Breast epithelium (tissue), 4 donors: Measurements from ENCODE around the gene MGAT2. TPM values are rescaled to one million over a fixed set of nuclear protein-coding genes. Genes with fewer than 3 reads are reported as not detected.
"Not testable (repeated sequence)": the region's sequence is repeated elsewhere in the genome, so short reads cannot be mapped to it uniquely, and the experiment has no call there.

ENCODE experiments used
- DNase-seq, 2 donors: peaks; one replicate each; pipeline ENCODE4 v3.0.0-alpha.2; 2019; ENCODE audit warnings: low spot score in 2 of 2
- H3K27ac ChIP-seq, 2 donors: fragments of 200-600 bp; sonication (generic) in 1 of 2; one replicate each; pipeline ENCODE4 v1.5.1; 2016 to 2019; ENCODE audit warnings: mild to moderate bottlenecking in 1 of 2
- H3K27me3 ChIP-seq, 2 donors: fragments of 200-600 bp; sonication (generic) in 1 of 2; one replicate each; pipeline versions ENCODE4 v1.5.1 to v1.6.0; 2017 to 2019; ENCODE audit warnings: control low read depth in 1 of 2, mild to moderate bottlenecking in 1 of 2
- H3K36me3 ChIP-seq: fragments of 200-600 bp; one replicate; pipeline ENCODE4 v1.5.1; 2019
- H3K4me1 ChIP-seq, 2 donors: fragments of 200-600 bp; sonication (generic); one replicate each; pipeline ENCODE4 v1.5.1; 2016 to 2019; ENCODE audit warnings: control low read depth in 1 of 2
- H3K4me3 ChIP-seq, 3 donors: fragments of 200-600 bp; sonication (generic); 1 replicate in 2 of 3; 2 replicates in 1 of 3; pipeline ENCODE4 v1.5.1; 2016 to 2019; ENCODE audit warnings: mild to moderate bottlenecking in 3 of 3, moderate library complexity in 2 of 3
- H3K9me3 ChIP-seq, 2 donors: fragments of 200-600 bp; sonication (generic) in 1 of 2; one replicate each; pipeline ENCODE4 v1.5.1; 2016 to 2019; ENCODE audit warnings: control low read depth in 1 of 2
- POLR2A ChIP-seq: fragments of 450-650 bp; IDR thresholded peaks from one replicate; pipeline ENCODE4 v1.6.1; 2016; ENCODE audit warnings: antibody characterized with exemption, mild to moderate bottlenecking, moderate library complexity
- POLR2AphosphoS5 ChIP-seq, 3 donors: sonication (generic); formaldehyde crosslinking; IDR thresholded peaks; one replicate each; pipeline ENCODE4 v1.6.1; 2017; ENCODE audit warnings: antibody characterized with exemption in 3 of 3
- intact Hi-C: fragments of 100-400 bp; cut with DNase I; formaldehyde crosslinking; loops from one replicate; pipeline ENCODE4 v1.15.1; 2023; ENCODE audit warnings: low total_unique reads
- total RNA-seq, 3 donors: library from RNA; depleted of rRNA; stranded (reverse); fragments of >200 nt; gene quantifications; one replicate each; pipeline ENCODE4 v1.1.0, GENCODE V29; 2016
- TF ChIP-seq, protein P1 (sequence below), 3 donors: fragments of 450-650 bp; IDR thresholded peaks; one replicate each; pipeline ENCODE4 v1.5.1; 2016 to 2017; ENCODE audit warnings: antibody characterized with exemption in 3 of 3, mild to moderate bottlenecking in 3 of 3, moderate library complexity in 3 of 3

Gene MGAT2
- total RNA-seq, 3 donors from 2014 or later: 21.6 to 24.9 (median 22.1) TPM

DNA sequence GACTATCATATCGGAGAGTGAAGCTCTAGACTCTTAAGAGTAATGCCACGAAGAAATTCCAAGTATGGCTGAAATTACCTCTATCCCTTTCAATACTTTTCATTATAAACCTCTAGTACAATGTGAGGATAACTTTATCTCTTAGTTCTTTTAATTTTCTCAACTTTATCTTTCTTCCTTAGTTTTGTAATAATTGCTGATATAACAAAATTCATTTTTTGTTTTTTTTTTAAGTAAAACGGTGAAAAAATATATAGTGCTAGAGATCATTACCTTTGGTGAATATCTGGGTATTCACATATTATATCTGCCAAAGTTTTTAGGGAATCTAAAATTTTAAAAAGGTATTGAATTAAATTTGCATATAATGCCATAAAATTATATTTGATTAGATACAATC lies 33.9 kb downstream of the MGAT2 start:
- TF ChIP-seq POLR2AphosphoS5 (IDR thresholded peaks at IDR 0.05): no peak
- no peak for TF ChIP-seq POLR2A
- TF ChIP-seq, protein P1, sequence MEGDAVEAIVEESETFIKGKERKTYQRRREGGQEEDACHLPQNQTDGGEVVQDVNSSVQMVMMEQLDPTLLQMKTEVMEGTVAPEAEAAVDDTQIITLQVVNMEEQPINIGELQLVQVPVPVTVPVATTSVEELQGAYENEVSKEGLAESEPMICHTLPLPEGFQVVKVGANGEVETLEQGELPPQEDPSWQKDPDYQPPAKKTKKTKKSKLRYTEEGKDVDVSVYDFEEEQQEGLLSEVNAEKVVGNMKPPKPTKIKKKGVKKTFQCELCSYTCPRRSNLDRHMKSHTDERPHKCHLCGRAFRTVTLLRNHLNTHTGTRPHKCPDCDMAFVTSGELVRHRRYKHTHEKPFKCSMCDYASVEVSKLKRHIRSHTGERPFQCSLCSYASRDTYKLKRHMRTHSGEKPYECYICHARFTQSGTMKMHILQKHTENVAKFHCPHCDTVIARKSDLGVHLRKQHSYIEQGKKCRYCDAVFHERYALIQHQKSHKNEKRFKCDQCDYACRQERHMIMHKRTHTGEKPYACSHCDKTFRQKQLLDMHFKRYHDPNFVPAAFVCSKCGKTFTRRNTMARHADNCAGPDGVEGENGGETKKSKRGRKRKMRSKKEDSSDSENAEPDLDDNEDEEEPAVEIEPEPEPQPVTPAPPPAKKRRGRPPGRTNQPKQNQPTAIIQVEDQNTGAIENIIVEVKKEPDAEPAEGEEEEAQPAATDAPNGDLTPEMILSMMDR (IDR thresholded peaks at IDR 0.05): no peak
- intact Hi-C loops: no loop called here
- Histone ChIP-seq H3K9me3 (no peaks in the 10 kb centered on the region), H3K4me3 (no peak overlapping the region), H3K27ac (no peak overlapping the region), H3K36me3 (no peaks in the 10 kb centered on the region), H3K4me1 (no peaks in the 10 kb centered on the region), H3K27me3 (no peaks in the 10 kb centered on the region)
- DNase-seq: no peak

DNA sequence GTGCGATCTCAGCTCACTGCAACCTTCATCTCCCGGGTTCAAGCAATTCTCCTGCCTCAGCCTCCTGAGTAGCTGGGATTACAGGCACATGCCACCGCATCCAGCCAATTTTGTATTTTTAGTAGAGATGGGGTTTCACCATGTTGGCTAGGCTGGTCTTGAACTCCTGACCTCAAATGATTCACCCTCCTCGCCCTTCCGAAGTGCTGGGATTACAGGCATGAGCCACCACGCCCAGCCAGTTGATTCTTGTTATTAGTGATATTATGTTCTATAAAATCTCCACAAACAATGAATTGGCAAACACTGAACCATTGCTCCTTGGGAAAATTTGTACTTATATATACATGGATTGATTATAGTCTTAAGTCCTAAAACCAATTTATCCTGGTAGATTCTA lies 36.9 kb downstream of the MGAT2 start:
- DNase-seq, H3K27me3 ChIP-seq, H3K9me3 ChIP-seq, intact Hi-C loops, H3K4me1 ChIP-seq, H3K27ac ChIP-seq, H3K4me3 ChIP-seq, H3K36me3 ChIP-seq: not testable (repeated sequence)

DNA sequence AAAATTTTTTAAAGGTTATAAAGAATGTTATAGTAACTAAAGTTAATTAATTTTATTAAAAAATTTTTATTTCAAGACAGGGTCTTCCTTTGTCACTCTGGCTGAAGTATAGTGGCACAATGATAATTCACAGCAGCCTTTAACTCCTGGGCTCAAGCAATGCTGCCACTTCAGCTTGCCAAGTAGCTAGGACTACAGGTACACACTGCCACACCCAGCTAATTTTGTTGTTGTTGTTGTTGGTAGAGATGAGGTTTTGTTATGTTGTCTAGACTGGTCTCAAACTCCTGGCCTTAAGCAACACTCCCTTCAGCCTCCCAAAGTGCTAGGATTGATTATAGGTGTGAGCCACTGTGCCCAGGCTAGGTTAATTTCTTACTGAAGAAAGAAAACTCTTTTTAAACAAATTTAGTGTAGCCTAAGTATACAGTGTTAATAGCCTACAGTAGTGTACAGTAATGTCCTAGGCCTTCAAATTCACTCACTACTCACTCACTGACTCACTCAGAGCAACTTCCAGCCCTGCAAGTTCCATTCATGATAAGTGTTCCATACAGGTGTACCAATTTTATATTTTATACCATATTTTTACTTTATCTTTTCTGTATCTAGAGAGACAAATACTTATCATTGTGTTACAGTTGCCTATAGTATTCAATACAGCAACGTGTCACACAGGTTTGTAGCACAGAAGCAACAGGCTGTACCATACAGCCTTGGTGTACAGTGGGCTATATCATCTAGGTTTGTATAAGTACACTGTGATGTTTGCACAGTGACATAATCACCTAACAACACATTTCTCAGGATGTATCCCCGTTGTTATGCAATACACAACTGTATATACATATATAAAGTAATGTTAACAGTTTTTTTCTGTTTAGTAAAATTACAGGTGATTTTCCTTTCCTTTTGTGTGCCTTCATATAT lies 39.2 kb downstream of the MGAT2 start:
- TF ChIP-seq POLR2AphosphoS5 (IDR thresholded peaks at IDR 0.05): no peak
- TF ChIP-seq POLR2A: no peak
- TF ChIP-seq, protein P1 (IDR thresholded peaks at IDR 0.05): no peak
- Histone ChIP-seq H3K4me3 (no peak overlapping the region), H3K36me3 (no peaks in the 10 kb centered on the region), H3K9me3 (no peaks in the 10 kb centered on the region), H3K27ac (no peak overlapping the region), H3K27me3 (no peaks in the 10 kb centered on the region), H3K4me1 (no peaks in the 10 kb centered on the region)
- intact Hi-C loops: no loop called here
- no peak for DNase-seq

DNA sequence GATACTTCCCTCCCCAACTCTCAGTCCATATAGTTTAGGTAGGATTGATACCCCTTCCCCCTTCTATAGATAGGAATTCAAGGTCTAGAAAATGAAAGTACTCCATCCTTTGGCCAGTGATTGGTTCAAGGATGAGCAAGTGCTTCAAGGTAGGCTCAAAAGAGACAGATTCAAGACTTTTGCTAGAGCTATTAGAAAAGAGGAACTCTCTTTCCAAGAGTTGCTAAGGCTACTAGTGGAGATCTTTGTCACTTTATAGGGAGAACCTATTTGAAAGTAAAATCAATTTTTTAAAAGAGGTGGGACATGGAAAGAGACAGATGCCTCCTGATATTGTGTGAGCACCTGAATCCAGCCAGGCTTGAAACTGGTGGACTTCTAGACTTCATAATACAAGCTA lies 49.9 kb downstream of the MGAT2 start:
- H3K4me3 ChIP-seq: no peak overlapping the region
- no peak for DNase-seq
- H3K36me3 ChIP-seq: no peaks in the 10 kb centered on the region
- H3K27me3 ChIP-seq: no peaks in the 10 kb centered on the region
- TF ChIP-seq POLR2AphosphoS5 (IDR thresholded peaks at IDR 0.05): no peak
- TF ChIP-seq, protein P1 (IDR thresholded peaks at IDR 0.05): no peak
- no peak for TF ChIP-seq POLR2A
- no peaks in the 10 kb centered on the region for H3K9me3 ChIP-seq
- H3K4me1 ChIP-seq: no peaks in the 10 kb centered on the region
- intact Hi-C loops: no loop called here
- no peak overlapping the region for H3K27ac ChIP-seq

Other genes with a start within 250 kb of the MGAT2 start
- gene RPS29, start 34.4 kb upstream of the MGAT2 start, total RNA-seq: over 10,000 TPM in 2 of 3 donors, 1,000 to 10,000 TPM in 1; 6,323 to 14,663 (median 13,626) TPM
- 1 to 10 TPM; 7.9 to 9.8 (median 9.2) TPM for gene LRR1, start 21.9 kb upstream of the MGAT2 start, total RNA-seq
- 100 to 1,000 TPM; 161 to 303 (median 269) TPM for gene RPL36AL, start 173 bp upstream of the MGAT2 start, total RNA-seq
- 10 to 100 TPM in 2 of 3 donors, 1 to 10 TPM in 1; 7.2 to 15.8 (median 12.1) TPM for gene DNAAF2, start 14.4 kb downstream of the MGAT2 start, total RNA-seq
- 1 to 10 TPM; 1.6 to 9.8 (median 5.6) TPM for gene POLE2, start 67.4 kb downstream of the MGAT2 start, total RNA-seq
- 10 to 100 TPM in 2 of 3 donors, 1 to 10 TPM in 1; 7.8 to 13.5 (median 11.8) TPM for gene KLHDC1, start 72.3 kb downstream of the MGAT2 start, total RNA-seq
- gene KLHDC2, start 147.4 kb downstream of the MGAT2 start, total RNA-seq: 100 to 1,000 TPM in 1 of 3 donors, 10 to 100 TPM in 2; 74.4 to 107 (median 88.5) TPM
- 100 to 1,000 TPM in 2 of 3 donors, 10 to 100 TPM in 1; 86.9 to 132 (median 125) TPM for gene NEMF, start 232.0 kb downstream of the MGAT2 start, total RNA-seq